IPS-11a (cell line): ENCODE measurements around the gene SZT2.
"Not testable (repeated sequence)": the region's sequence is repeated elsewhere in the genome, so short reads cannot be mapped to it uniquely, and the experiment has no call there.

Experiments
- H3K4me3 ChIP-seq: one replicate; pipeline ENCODE4 v1.5.1; 2013; ENCODE audit warnings: low read depth, low read length, control low read depth

The SZT2 gene

DNA sequence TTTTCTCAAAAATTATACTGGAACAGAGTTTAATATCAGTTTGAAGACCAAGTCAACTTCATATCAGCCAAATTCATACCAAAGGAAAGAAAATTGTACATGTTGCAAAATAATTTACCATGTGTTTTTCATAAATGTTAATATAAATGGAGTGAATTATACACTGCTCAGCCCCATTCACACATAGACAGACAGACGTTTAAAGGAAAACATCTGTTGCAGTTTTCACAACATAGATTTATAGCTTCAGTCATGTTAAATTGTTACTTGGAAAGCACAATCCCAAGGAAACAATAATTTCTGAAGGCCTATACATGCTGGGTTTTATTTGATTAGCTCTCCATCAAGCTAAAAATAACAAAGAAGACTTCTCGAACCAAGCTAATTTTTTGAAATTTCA lies 91.8 kb downstream of the SZT2 start:
- no peak overlapping the region for H3K4me3 ChIP-seq

DNA sequence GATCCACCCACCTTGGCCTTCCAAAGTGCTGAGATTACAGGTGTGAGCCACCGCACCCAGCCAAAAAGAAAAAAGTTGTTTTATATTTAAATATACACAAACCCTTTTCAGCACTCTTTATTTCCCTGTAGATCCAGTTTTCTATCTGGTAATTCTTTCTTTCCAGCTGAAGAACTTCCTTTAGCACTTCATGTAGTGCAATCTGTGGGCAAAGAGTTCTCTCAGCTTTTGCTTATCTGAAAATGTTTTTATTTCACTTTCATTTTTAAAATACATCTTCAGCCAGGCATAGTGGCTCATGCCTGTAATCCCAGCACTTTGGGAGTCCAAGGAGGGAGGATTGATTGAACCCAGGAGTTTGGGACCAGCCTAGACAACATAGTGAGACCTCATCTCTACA lies 92.5 kb downstream of the SZT2 start:
- H3K4me3 ChIP-seq = no peak overlapping the region

DNA sequence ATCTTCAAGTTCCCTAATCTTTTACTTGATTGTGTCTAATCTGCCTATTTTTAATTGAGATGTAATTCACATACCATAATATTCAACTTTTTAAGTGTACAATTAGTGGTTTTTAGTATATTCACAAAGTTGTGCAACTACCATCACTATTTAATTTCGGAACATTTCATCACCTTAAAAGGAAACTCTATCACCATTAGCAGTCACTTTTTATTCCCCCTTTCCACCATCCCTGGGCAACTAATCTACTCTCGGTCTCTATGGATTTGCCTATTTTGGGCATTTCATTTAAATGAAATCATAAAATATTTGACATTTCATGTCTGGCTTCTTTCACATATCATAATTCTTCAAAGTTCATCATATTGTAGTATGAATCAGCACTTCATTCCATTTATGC lies 94.7 kb downstream of the SZT2 start:
- H3K4me3 ChIP-seq = no peak overlapping the region

DNA sequence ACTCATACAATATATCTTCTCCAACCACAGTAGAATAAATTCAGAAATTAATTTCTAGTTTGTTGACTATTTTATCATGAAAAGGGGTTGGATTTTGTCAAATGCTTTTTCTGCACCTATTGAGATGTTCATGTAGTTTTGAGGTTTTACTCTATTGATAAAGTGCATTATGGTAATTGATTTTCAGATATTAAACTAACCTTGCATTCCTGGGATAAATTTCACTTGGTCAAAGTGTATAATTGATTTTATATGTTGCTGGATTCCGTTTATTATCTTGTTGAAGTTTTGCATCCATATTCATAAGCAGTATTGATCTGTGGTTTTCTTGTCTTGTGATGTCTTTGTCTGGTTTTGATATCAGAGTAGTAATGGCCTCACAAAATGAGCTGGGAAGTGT lies 98.5 kb downstream of the SZT2 start:
- H3K4me3 ChIP-seq = no peak overlapping the region

DNA sequence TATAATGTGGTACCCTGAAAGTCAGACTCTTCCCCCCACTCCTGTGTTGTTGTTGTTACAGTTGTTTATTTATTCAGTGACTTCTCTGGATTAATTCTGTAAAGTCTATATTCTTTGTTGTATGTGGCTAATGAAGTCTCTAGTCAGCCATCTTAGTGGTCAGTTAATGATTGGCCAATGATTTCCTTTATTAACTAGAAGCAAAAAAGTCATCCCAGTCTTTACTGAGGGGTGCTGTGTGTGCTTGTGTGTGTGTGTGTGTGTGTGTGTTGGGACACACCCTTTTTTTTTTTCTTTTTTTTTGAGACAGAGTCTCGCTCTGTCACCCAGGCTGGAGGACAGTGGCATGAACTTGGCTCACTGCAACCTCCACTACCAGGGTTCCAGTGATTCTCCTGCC lies 101.4 kb downstream of the SZT2 start:
- no peak overlapping the region for H3K4me3 ChIP-seq

- H3K4me3 ChIP-seq = no peak overlapping the region
These were observed 103.1 kb downstream of the SZT2 start for GRCh38 chr1:43492826-43493225.

GRCh38 chr1:43493661-43494450 lies 104.2 kb downstream of the SZT2 start:
- H3K4me3 ChIP-seq = no peak overlapping the region

DNA sequence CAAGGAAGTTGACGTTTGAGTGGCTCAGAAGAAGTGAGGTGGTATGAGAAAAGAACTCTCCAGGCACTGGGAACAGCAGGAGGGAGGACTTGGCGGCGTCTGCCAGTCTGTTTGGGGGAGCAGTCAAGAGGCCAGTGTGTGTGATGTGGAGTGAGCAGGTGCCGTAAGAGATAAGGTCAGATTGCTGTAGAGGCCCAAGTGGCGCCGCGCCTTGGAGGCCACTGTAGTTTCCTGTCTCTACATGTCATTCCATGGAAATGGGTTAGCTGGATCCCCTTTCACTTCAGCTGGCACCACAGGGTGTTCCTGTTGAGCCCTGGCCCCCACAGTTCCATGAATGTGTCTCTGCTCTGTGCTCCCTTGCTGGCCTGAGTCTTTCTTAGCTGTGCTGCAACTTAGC lies 105.5 kb downstream of the SZT2 start:
- H3K4me3 ChIP-seq = no peak overlapping the region

DNA sequence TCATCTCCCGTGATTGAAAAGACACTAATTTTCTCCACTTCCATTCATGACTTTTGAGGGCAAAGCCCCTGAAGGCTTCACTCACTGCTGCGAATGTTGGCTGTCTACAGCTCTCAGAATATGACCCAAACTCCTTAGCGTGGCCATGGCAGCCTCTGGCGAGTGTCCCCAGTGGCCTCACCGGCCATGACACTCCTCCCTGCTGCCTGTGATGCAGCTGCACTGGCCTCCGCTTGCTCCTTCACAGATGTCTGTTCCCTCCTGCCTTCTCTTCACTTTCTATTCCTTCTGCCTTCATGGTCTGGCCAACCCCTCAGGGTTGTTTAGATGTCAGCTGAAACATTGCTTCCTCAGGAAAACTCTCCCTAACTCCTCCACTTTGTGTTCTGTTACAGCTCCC lies 110.2 kb downstream of the SZT2 start:
- no peak overlapping the region for H3K4me3 ChIP-seq

DNA sequence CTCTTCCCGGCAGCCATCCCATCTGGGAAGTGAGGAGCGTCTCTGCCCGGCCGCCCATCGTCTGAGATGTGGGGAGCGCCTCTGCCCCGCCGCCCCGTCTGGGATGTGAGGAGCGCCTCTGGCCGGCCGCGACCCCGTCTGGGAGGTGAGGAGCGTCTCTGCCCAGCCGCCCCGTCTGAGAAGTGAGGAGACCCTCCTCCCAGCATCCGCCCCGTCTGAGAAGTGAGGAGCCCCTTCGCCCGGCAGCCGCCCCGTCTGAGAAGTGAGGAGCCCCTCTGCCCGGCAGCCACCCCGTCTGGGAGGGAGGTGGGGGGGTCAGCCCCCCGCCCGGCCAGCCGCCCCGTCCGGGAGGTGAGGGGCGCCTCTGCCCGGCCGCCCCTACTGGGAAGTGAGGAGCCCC lies 112.1 kb downstream of the SZT2 start:
- H3K4me3 ChIP-seq = not testable (repeated sequence)

GRCh38 chr1:43503534-43503933 lies 113.8 kb downstream of the SZT2 start:
- no peak overlapping the region for H3K4me3 ChIP-seq
